Adrenal gland (tissue), 5 donors: ENCODE results near the gene SLC66A1.

Experiments
- CTCF ChIP-seq, 6 experiments: fragments of 450-650 bp in 4 of 6; fragments of 200-600 bp in 2 of 6; sonication (generic) in 1 of 6; IDR thresholded peaks; 1 replicate in 5 of 6; 2 replicates in 1 of 6; pipeline versions ENCODE4 v1.5.1 to v1.8.0; 2016 to 2021; ENCODE audit warnings: antibody characterized with exemption in 6 of 6, mild to moderate bottlenecking in 2 of 6, moderate library complexity in 1 of 6
- POLR2A ChIP-seq, 2 donors: fragments of 450-650 bp; IDR thresholded peaks; one replicate each; pipeline ENCODE4 v1.6.1; 2017; ENCODE audit warnings: antibody characterized with exemption in 2 of 2, mild to moderate bottlenecking in 2 of 2, moderate library complexity in 1 of 2
- donor health status: DM: no; HTN: no; CAD: no.

GRCh38 chr1:19350566-19350965 is 38.4 kb downstream of the SLC66A1 start:
- no peak for TF ChIP-seq CTCF (IDR thresholded peaks at IDR 0.05)
- no peak for TF ChIP-seq POLR2A (IDR thresholded peaks at IDR 0.05)
